ENCODE results near the gene TMEM86A.

TMEM86A gene

DNA sequence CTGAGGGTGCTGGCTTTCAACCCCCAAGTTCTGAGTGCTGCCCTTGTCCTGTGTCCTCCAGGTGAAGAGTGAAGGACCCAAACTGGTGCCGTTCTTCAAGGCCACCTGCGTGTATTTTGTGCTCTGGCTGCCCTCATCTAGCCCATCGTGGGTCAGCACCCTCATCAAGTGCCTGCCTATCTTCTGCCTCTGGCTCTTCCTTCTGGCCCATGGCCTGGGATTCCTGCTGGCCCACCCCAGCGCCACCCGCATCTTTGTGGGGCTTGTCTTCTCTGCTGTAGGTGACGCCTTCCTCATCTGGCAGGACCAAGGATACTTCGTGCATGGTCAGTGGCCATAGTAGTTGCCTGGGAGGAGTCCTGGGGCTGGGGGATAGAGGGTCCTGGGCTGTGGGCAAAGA lies 2.3 kb downstream of the TMEM86A start:
- no peak for DNase-seq

- no peak for DNase-seq
Measured at GRCh38 chr11:18701614-18702216, 3.1 kb downstream of the TMEM86A start.

DNA sequence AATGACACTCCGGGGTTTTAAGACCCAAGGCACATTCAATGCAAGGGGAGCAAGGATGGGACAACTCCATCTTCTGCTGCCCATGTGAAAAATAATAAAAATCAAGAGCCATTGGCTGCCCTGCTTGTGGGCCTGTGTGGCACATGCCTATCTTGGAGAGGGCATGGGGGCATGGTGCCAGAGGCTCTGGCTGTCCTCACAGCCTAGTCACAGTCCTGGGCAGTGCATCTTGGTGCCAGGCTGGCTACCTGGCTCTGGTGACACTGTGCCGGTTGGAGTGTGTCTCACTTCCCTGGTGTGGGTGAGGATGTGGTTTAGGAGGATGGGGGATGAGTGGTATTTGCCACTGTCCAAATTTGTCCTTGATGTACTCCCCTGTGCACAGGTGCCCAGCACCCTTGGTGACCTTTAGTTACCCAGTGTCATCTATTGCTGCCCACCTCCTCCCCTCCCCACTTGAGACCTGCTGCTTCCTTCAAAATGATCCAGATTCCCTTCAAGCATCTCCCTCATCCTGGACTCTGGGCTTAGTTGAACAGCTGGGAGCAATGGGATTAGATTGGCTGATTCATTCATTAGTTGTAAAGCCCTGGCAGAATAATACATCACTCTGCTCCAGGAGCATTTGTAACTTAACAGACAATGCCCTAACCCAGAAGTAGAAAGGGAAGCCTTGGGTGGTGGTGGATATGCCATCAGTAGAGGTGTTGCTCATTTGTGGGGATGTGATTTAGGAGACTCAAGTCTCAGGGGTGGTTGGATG lies 4.6 kb downstream of the TMEM86A start:
- no peak for DNase-seq

GRCh38 chr11:18704045-18704645 lies 5.6 kb downstream of the TMEM86A start:
- DNase-seq, result no peak

- no peak for DNase-seq
Measured at GRCh38 chr11:18704698-18705097, 6.1 kb downstream of the TMEM86A start.

DNA sequence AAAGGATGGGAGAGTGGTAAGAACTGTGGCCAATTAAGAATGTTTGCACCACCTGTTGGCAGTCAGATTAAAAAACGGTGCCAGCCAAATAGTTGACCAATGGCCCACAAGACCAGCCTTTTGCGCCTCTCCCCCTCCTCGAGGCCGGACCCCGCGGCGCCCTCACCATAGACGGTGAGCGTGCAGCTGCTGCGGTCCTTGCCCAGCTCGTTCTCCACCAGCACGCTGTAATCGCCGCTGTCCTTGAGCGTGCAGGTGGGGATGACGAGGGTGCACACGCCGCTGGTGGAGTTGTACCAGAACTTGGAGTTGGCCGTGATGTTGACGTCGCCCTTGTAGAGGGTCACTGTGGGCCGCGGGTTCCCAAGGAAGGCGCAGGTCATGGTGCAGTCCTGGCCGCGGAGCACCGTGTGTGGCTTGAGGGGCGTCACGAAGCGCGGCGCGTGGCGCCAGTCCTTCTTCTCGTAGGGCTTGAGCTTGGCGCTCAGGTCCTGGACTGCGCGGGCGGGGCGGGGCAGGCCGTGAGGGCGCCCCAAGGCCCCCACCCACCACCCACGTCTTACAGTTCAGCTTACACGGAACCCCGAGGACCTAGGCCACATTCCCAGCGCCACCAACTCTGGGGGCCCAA lies 7.2 kb downstream of the TMEM86A start:
- no peak for DNase-seq

- DNase-seq, result no peak
Measured at GRCh38 chr11:18706330-18707243, 8.0 kb downstream of the TMEM86A start.

GRCh38 chr11:18707811-18708340 lies 9.3 kb downstream of the TMEM86A start:
- DNase-seq, result no peak

DNA sequence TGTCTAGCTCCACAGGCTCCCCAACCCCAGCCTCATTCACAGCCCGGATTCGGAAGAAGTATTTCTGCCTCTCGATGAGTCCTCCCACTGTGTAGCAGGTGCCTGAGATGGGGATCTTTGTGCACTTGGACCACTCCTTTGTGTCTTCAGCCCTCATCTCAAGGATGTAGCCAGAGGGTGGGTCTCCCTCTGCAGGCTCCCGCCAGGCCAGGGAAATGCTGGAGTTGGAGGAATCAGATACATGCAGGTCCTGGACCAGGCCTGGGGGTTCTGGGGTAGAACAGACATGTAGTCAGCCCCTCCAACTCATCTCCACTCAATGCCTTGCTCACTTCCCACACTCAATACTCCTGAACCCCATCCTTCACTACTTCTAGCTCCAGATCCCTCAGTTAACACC lies 10.8 kb downstream of the TMEM86A start:
- DNase-seq, result no peak

DNA sequence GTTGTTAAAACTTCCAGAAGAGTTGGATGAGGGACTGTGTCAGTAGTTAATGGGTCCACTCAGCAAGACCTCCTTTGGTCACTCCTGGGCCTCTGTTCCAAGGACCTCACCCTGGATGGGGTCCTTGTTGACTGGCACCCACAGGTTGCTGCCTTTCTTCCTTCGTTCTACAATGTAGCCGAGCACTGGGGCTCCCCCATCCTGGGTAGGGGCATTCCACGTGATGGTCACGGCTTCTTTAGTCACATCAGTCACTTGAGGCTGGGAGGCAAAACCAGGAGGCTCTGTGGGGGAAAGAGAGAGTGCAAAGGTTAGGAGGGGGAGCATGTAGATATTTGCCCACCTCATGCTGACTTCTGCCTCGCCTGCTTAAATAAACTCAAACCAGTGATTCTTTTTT lies 12.0 kb downstream of the TMEM86A start:
- no peak for DNase-seq

- no peak for DNase-seq
Measured at GRCh38 chr11:18713646-18714442, 15.3 kb downstream of the TMEM86A start.

DNA sequence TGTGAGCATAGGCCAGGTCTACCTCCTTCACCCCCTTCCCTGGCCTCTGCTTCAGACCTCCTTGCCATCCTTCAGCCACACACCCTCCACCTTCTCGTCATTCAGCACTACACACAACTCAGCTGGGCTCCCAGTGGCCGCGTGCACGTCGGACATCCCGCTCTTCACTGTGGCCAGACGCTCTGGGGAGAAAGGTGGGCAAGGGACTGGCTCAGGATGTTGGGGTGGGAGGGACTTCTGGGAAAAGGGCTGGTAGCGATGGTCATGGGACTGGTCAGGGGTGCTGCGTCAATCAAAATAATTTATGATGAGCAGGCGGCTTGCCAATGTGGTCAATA lies 15.8 kb downstream of the TMEM86A start:
- DNase-seq, result no peak

DNA sequence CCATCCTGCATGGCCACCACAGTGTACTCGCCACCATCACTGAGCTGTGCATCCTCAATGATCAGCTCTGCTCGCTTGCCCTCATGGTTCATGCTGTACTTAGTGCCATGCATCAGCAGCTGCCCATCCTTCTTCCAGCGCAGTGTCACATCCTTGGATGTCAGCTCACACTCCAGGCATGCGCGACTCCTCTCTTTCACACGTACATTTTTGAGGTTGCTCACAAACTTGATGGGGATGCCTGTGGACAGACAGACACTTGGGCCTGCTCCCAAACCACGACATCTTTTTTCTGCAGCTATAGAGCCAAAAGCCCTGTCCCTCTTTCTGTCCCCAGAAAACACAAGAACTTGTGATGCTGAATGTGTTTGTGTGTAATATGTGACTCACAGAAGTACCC lies 16.9 kb downstream of the TMEM86A start:
- DNase-seq, result no peak

DNA sequence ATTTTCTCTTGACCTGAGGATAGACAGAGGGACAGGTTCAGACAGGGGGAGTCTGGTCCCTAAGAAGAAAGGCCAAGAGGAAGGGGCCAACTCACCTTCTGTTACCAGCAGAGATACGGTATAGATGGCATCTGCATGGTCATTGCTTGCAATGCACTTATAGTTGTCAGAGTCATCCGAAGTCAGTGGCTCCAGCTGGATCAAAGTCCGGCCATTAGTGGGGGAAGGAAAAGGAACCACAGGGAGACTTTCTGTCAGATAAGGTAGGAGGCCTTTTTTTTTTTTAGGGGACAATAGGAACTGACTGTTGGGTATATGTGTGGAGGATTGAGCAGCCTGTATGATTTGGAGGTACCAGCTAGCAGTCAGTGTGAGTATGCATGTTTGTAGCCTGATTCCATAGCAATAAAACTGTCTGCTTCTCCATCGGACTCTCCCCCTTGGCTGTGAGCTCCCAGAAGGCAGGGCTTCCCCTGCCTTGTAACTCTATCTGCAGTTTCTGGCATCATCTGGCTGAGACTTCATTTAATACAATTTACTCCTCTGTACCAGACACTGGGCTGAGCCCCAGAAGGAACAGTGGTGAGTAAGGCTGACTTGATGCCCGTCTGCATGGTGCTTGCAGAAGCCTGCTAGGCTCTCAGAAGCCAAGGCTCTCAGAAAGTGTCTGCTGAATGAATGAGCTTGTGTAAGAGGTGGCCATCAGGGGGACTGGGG lies 21.7 kb downstream of the TMEM86A start:
- DNase-seq, result no peak

DNA sequence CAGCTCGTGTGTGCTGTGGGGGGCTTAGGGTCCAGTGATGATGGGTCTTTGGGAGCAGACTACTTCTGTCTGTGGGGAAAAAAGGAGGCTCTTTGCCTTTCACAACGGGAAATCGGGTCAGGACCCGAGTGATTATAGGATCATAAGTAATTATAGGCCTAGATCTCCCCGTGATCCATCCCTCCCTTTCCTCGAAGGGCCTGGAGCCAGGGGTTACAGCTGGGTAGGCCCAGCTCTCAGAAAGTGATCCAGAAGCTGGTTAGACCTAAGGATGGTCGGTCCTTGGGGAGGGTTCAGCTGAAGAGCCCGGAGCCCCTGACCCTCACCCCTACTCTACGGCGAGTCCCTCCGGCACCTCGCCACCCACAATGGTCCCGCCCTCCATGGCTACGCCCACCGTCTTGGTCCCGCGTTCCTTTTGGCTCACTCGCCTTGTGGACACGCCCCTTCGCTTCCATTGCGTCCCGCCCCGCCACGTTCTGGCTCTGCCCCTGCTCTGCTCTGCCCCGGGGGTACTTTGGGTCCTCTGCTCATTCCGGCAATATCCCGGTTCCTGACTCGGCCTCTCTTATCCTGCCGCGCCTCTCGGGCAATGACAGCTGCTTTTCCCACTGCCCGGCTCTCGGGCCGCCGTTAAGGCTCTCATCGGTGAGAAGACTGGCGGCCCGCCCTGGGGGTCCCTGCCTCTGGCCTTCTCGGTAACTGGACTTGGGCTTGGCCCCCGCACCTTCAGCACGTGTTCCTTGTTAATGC lies 22.4 kb downstream of the TMEM86A start:
- DNase-seq, result no peak

DNA sequence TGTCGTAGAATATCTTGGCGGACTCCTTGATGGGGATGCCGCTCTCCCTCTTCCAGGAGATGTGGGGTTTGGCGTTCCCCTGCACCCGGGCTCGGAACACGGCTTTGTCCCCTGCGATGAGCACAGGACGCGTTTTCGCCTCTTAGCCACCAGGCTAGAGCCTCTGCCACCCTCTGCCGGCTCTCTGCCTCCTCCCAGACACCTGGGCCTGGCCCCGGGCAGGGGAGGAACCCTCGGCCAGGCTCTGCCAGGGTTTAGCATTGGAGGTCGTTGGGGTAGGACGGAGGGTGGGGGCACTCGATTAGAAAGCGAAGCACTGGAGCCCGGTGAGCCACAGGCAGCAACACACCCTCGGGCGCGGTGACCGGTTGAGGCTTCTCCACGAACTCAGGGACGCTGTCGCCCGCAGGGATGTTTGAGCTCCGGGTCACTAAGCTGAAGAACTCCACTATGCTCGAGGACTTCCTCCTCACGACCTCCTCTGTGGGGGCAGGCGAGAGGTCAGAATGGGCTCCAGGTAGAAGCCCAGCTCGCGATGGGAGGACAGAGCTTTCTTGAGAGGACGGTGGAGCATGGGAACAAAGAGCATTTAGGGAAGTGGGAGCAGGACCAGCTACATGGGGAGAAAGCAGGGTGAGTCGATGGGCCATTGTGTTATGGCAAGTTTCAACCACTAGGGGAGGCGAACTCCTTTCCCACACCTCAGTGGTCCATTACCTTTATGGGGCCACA lies 23.1 kb downstream of the TMEM86A start:
- DNase-seq, result peak; percentile 33

DNA sequence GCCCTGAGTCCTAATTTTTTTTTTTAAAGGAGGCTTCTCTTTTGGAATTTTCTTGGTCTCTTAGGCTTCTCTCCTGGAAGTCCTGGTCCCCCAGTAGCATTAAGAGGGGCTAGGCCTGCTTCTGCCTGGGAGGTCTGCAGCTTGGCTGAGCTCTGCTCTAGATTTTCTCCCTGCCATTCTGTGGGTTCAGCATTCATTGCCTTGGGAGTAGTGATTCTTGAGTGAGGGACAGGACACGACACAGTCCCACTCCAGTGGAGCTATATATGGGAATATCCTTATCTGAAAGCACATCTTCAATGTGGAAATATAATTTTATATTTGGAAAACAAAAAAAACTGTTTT lies 23.7 kb downstream of the TMEM86A start:
- DNase-seq, result no peak

- DNase-seq, result no peak
Measured at GRCh38 chr11:18723991-18724390, 25.4 kb downstream of the TMEM86A start.

DNA sequence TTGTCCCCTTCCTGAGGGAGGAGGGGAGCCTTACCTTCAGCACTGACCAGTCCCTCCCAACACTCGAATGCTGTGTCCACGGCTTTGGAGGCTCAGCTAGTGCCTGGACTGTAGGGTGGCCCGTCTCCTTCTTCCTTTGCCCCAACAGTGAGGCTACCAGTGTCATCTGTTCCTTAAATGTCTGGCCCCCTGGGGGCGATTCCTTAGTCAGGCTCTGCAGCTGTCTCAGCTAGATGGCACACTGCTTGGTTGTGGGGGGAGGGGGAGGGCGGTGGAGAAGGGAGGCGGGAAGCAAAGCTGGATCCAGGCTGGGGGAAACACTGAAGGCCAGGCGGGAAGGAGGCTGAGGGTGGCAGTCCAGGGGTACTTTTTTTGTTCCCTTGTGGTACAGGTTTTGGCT lies 27.5 kb downstream of the TMEM86A start, which contains the start of gene IGSF22:
IGSF22 (minus strand) TSS at position 149 of the 400 bp plus-strand sequence. CDS start 1,952 bp downstream, outside the sequence.
- DNase-seq, result no peak
